HepG2 (cell line): ENCODE measurements around the gene FAM124B. TPM values are rescaled to one million over a fixed set of nuclear protein-coding genes. Genes with fewer than 3 reads are reported as not detected.

Source experiments
- ATAC-seq: fragments of 200-7000 bp; cut with Tn5 transposase; 3 replicates; pipeline ENCODE4 v1.9.1; 2020; ENCODE audit warnings: mild to moderate bottlenecking, moderate library complexity
- BruUV-seq: library from RNA; stranded (reverse); fragments of 400-500 nt; replicated peaks from 2 replicates; lab custom pipeline; 2021; lab: Mats Ljungman, UMichigan
- CTCF ChIA-PET: fragments of 300-600 bp; formaldehyde crosslinking; extraction: SDS; loops from one replicate; lab custom pipeline; 2021; ENCODE audit warnings: low total read pairs, inconsistent platforms, low intra/inter-chr PET ratio; lab: Yijun Ruan, JAX
- POLR2A ChIA-PET: fragments of 350-600 bp; sonication (Branson Sonifier 250); formaldehyde crosslinking; loops from one replicate; lab custom pipeline; 2020; ENCODE audit warnings: antibody characterized with exemption, inconsistent platforms; lab: Yijun Ruan, JAX
- DNase-seq: peaks from one replicate; pipeline ENCODE4 v3.0.0-alpha.2; 2015; ENCODE audit warnings: low spot score
- FAIRE-seq: peaks from 3 replicates; lab custom pipeline; 2011; peaks lifted over from hg19 to GRCh38; lab: Jason Lieb, UNC
- H2AFZ ChIP-seq: one replicate; pipeline ENCODE4 v1.6.1; 2011; ENCODE audit warnings: low read length, inconsistent platforms
- H3K27ac ChIP-seq: fragments of 300-600 bp; 3 replicates; pipeline ENCODE4 v1.8.0; 2011; ENCODE audit warnings: mixed run types, mild to moderate bottlenecking, mixed read lengths, low read length, inconsistent platforms; ENCODE audit not compliant: insufficient read depth; ENCODE audit errors: extremely low read length
- H3K27me3 ChIP-seq, 2 experiments: fragments of 200-600 bp in 1 of 2; 2 replicates in 1 of 2; 3 replicates in 1 of 2; pipeline versions ENCODE4 v1.6.0 to v1.8.0; 2011; ENCODE audit warnings: low read length in 2 of 2, mild to moderate bottlenecking in 2 of 2, moderate library complexity in 2 of 2, inconsistent platforms in 1 of 2; ENCODE audit not compliant: insufficient read depth in 2 of 2, control insufficient read depth in 1 of 2
- H3K36me3 ChIP-seq, 2 experiments: fragments of 200-600 bp in 1 of 2; replicated peaks in 1 of 2; 2 replicates in 1 of 2; 3 replicates in 1 of 2; pipeline versions ENCODE4 v1.5.1 to v1.8.0; 2011; ENCODE audit warnings: low read length in 2 of 2, inconsistent platforms in 1 of 2; ENCODE audit not compliant: insufficient read depth in 2 of 2, control insufficient read depth in 1 of 2
- H3K4me1 ChIP-seq: 2 replicates; pipeline ENCODE4 v1.5.1; 2012; ENCODE audit warnings: low read length, inconsistent platforms; ENCODE audit not compliant: insufficient read depth
- H3K4me2 ChIP-seq: 2 replicates; pipeline ENCODE4 v1.6.0; 2011; ENCODE audit warnings: low read depth, low read length, inconsistent platforms
- H3K4me3 ChIP-seq, 3 experiments: fragments of 200-600 bp in 1 of 3; sonication (generic), shearing (Covaris generic) in 1 of 3; replicated peaks in 1 of 3; 2 replicates each; pipeline ENCODE4 v1.5.1; 2011 to 2016; ENCODE audit warnings: low read length in 3 of 3, inconsistent platforms in 2 of 3, low read depth in 2 of 3, mild to moderate bottlenecking in 2 of 3, control low read depth in 1 of 3, mixed read lengths in 1 of 3; ENCODE audit not compliant: insufficient read depth in 1 of 3
- H3K79me2 ChIP-seq: one replicate; pipeline ENCODE4 v1.6.1; 2011; ENCODE audit warnings: low read length, inconsistent platforms; ENCODE audit not compliant: insufficient read depth
- H3K9ac ChIP-seq: 2 replicates; pipeline ENCODE4 v1.6.0; 2011; ENCODE audit warnings: mild to moderate bottlenecking, low read depth, low read length, inconsistent platforms; ENCODE audit not compliant: insufficient read depth
- H3K9me3 ChIP-seq: 2 replicates; pipeline ENCODE4 v1.5.1; 2012; ENCODE audit warnings: mild to moderate bottlenecking, low read length
- H4K20me1 ChIP-seq: 2 replicates; pipeline ENCODE4 v1.6.0; 2011; ENCODE audit warnings: inconsistent platforms, mild to moderate bottlenecking, low read length, moderate library complexity; ENCODE audit not compliant: insufficient read depth
- ARID5B ChIP-seq: IDR thresholded peaks from 2 replicates; pipeline ENCODE4 v1.4.0; 2020; ENCODE audit warnings: mild to moderate bottlenecking, missing genetic modification reagents
- DR1 ChIP-seq: sonication (generic); formaldehyde crosslinking; IDR thresholded peaks from 2 replicates; pipeline ENCODE4 v1.8.0; 2021; ENCODE audit warnings: mild to moderate bottlenecking, missing genetic modification reagents, inconsistent platforms
- ELF4 ChIP-seq: sonication (generic); formaldehyde crosslinking; IDR thresholded peaks from 2 replicates; pipeline ENCODE4 v1.5.0; 2020; ENCODE audit warnings: missing genetic modification reagents, mild to moderate bottlenecking, moderate library complexity, borderline replicate concordance
- MAF1 ChIP-seq: sonication (generic); formaldehyde crosslinking; IDR thresholded peaks from 2 replicates; pipeline ENCODE4 v1.5.0; 2020; ENCODE audit warnings: missing genetic modification reagents, borderline replicate concordance
- MBD4 ChIP-seq: IDR thresholded peaks from 2 replicates; pipeline ENCODE4 v1.6.1; 2012; ENCODE audit warnings: low read length, inconsistent platforms, borderline replicate concordance
- MED8 ChIP-seq: sonication (generic); formaldehyde crosslinking; IDR thresholded peaks from 2 replicates; pipeline ENCODE4 v1.8.1; 2023; ENCODE audit warnings: mild to moderate bottlenecking, missing genetic modification reagents; ENCODE audit not compliant: insufficient replicate concordance
- NR2F2 ChIP-seq: IDR thresholded peaks from 2 replicates; pipeline ENCODE4 v1.6.1; 2012; ENCODE audit warnings: low read depth, inconsistent platforms, borderline replicate concordance
- NR3C1 ChIP-seq: sonication (generic); formaldehyde crosslinking; IDR thresholded peaks from 2 replicates; pipeline ENCODE4 v1.4.0; 2020; ENCODE audit warnings: missing genetic modification reagents
- PAX8 ChIP-seq: sonication (generic); formaldehyde crosslinking; IDR thresholded peaks from 2 replicates; pipeline ENCODE4 v1.8.0; 2022; ENCODE audit warnings: mild to moderate bottlenecking, missing genetic modification reagents, borderline replicate concordance
- PHF5A ChIP-seq: IDR thresholded peaks from one replicate; pipeline ENCODE4 v1.6.1; 2018; ENCODE audit warnings: low read depth, missing genetic modification reagents; ENCODE audit not compliant: unreplicated experiment
- RFX1 ChIP-seq: fragments of 450-650 bp; IDR thresholded peaks from 2 replicates; pipeline ENCODE4 v1.6.1; 2017
- SKI ChIP-seq: fragments of 450-650 bp; IDR thresholded peaks from one replicate; pipeline ENCODE4 v1.6.1; 2018; ENCODE audit warnings: mild to moderate bottlenecking; ENCODE audit not compliant: partially characterized antibody
- SOX6 ChIP-seq, 2 experiments: fragments of 450-650 bp in 1 of 2; sonication (generic) in 1 of 2; formaldehyde crosslinking in 1 of 2; IDR thresholded peaks; 2 replicates each; pipeline versions ENCODE4 v1.4.0 to v1.6.1; 2017 to 2020; ENCODE audit warnings: antibody characterized with exemption in 1 of 2, mild to moderate bottlenecking in 1 of 2, missing genetic modification reagents in 1 of 2
- TFDP1 ChIP-seq: IDR thresholded peaks from 2 replicates; pipeline ENCODE4 v1.6.1; 2016; ENCODE audit warnings: missing compliant biosample characterization, missing genetic modification reagents, borderline replicate concordance
- ZNF230 ChIP-seq: sonication (generic); formaldehyde crosslinking; IDR thresholded peaks from 2 replicates; pipeline ENCODE4 v1.4.0; 2020; ENCODE audit warnings: mild to moderate bottlenecking, missing genetic modification reagents
- ZNF510 ChIP-seq: sonication (generic); formaldehyde crosslinking; IDR thresholded peaks from 2 replicates; pipeline ENCODE4 v1.4.0; 2020; ENCODE audit warnings: low read depth, mild to moderate bottlenecking, missing genetic modification reagents
- ZNF619 ChIP-seq: sonication (generic); formaldehyde crosslinking; IDR thresholded peaks from 2 replicates; pipeline ENCODE4 v1.4.0; 2020; ENCODE audit warnings: mild to moderate bottlenecking, missing genetic modification reagents
- ZNF839 ChIP-seq: sonication (generic); formaldehyde crosslinking; IDR thresholded peaks from 2 replicates; pipeline ENCODE4 v1.4.0; 2020; ENCODE audit warnings: missing genetic modification reagents, mild to moderate bottlenecking, borderline replicate concordance
- WGBS: methylation state at CpG from one replicate; pipeline ENCODE4 v1.1.6; 2017; ENCODE audit warnings: low lambda C conversion rate; 5-methylcytosine and 5-hydroxymethylcytosine counted together
- in situ Hi-C: cut with HindIII; loops from 2 replicates; pipeline ENCODE4 v1.10.0; 2017; ENCODE audit warnings: low pct_unique_long_range_greater_than_20kb; ENCODE audit not compliant: extremely low pct_ligation_motif_present
- intact Hi-C: fragments of 100-400 bp; cut with micrococcal nuclease; formaldehyde crosslinking; loops from one replicate; pipeline ENCODE4 v1.10.0; 2022; ENCODE audit not compliant: unreplicated experiment
- polyA plus RNA-seq, 8 experiments: library from polyadenylated mRNA; depleted of rRNA in 3 of 8; stranded (reverse) in 7 of 8; unstranded in 1 of 8; fragments of >200 nt; fragmentation: Illumina TruSeq in 4 of 8; extraction: Trizol in 4 of 8; gene quantifications; 2 replicates each; pipeline versions ENCODE4 v1.2.1 to v1.2.3, GENCODE V29; 2011 to 2016; ENCODE audit warnings: low read depth in 4 of 8, missing spikeins in 1 of 8, mixed read lengths in 1 of 8; ENCODE audit not compliant: insufficient read depth in 1 of 8
- total RNA-seq, 5 experiments: library from RNA; depleted of rRNA; stranded (reverse); fragments of >200 nt; fragmentation: Illumina TruSeq; extraction: Trizol; gene quantifications; 2 replicates each; pipeline ENCODE4 v1.2.3, GENCODE V29; 2016; ENCODE audit warnings: low read depth in 1 of 5
- TF ChIP-seq, protein P1 (sequence below): sonication (generic); formaldehyde crosslinking; IDR thresholded peaks from 2 replicates; pipeline ENCODE4 v1.5.0; 2020; ENCODE audit warnings: mild to moderate bottlenecking, missing genetic modification reagents

The FAM124B gene
- total and polyA plus RNA-seq, 2 of the 13 experiments (the other 11 are each of a cell fraction or from before 2014, with no cell fraction given), result not detected

DNA sequence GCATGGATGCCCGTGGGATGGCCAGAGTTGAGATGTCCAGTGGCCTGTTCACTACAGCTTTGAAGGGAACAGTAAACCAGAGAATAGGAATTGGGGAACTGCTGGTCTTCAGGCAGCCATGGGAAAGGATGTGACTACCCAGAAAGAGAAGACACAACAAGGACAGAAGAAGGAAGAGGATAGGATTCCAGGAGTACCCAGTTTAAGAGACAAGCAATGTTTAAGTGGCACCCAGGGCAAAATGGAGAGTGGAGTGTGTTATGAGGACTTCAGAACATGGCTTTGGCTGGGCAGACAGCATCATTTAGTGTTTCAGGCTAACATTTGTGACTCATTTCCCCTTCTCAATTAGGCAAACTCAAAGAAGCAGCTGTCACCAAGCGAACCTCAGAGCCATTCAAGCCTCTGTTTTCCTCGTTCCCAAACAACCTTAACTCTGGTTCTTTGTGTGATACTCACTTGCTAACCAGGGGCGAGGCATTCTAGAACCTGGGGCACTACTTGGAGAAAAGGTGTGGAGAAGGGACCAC lies 4.0 kb upstream of the FAM124B start (continued):
- TF ChIP-seq ELF4 (CRISPR knock-in tag) (no peak), ZNF839 (CRISPR knock-in tag) (no peak), ZNF230 (CRISPR knock-in tag) (no peak), ZNF619 (no peak), RFX1 (no peak), ARID5B (CRISPR knock-in tag) (no peak), PAX8 (no peak)

GRCh38 chr2:224405412-224405811 lies 3.5 kb upstream of the FAM124B start:
- no peak for ATAC-seq
- intact Hi-C loops (no loop called here), in situ Hi-C loops (no loop called here)
- H3K4me3 ChIP-seq, result no peak overlapping the region
- no peaks in the 10 kb centered on the region for H4K20me1 ChIP-seq
- H2AFZ ChIP-seq, result no peak overlapping the region
- H3K4me1 ChIP-seq, result no peaks in the 10 kb centered on the region
- no peaks in the 10 kb centered on the region for H3K36me3 ChIP-seq
- whole genome bisulfite sequencing, result 0% methylated on average over 3 of the region's 3 CpGs
- no peak overlapping the region for H3K4me2 ChIP-seq
- POLR2A ChIA-PET, result no interaction called here
- CTCF ChIA-PET, result no interaction called here
- no peak overlapping the region for H3K9ac ChIP-seq
- BruUV-seq, result no TSS peak
- H3K9me3 ChIP-seq, result peaks cover 10% of the 10 kb centered on the region; the same call in 1 of the 2 replicates
- FAIRE-seq, result no peak
- H3K27ac ChIP-seq, result no peak overlapping the region
- H3K79me2 ChIP-seq, result no peaks in the 10 kb centered on the region
- no peak for DNase-seq
- peaks cover 3 to 12% of the 10 kb centered on the region in 2 experiments; a peak in 3 of 5 replicates for H3K27me3 ChIP-seq
- no peak for TF ChIP-seq MAF1 (CRISPR knock-in tag)
- no peak for TF ChIP-seq PHF5A (CRISPR knock-in tag)
- no peak for TF ChIP-seq MED8 (CRISPR knock-in tag)
- no peak for TF ChIP-seq NR2F2
- no peak for TF ChIP-seq ZNF510 (CRISPR knock-in tag)
- TF ChIP-seq, protein P1, sequence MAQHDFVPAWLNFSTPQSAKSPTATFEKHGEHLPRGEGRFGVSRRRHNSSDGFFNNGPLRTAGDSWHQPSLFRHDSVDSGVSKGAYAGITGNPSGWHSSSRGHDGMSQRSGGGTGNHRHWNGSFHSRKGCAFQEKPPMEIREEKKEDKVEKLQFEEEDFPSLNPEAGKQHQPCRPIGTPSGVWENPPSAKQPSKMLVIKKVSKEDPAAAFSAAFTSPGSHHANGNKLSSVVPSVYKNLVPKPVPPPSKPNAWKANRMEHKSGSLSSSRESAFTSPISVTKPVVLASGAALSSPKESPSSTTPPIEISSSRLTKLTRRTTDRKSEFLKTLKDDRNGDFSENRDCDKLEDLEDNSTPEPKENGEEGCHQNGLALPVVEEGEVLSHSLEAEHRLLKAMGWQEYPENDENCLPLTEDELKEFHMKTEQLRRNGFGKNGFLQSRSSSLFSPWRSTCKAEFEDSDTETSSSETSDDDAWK (CRISPR knock-in tag), result no peak
- TF ChIP-seq MBD4, result no peak
- TF ChIP-seq SKI, result no peak
- no peak for TF ChIP-seq NR3C1 (CRISPR knock-in tag)
- no peak for TF ChIP-seq TFDP1
- no peak for TF ChIP-seq DR1 (CRISPR knock-in tag)
- no peak for TF ChIP-seq SOX6 (IDR thresholded peaks at IDR 0.05)
- TF ChIP-seq SOX6 (CRISPR knock-in tag; IDR thresholded peaks at IDR 0.05), result no peak
